Loucy (cell line): ENCODE data around the gene SMAD3.

Source experiments
- H2AFZ ChIP-seq: fragments of 200-600 bp; sonication (generic); 2 replicates; pipeline ENCODE4 v1.6.0; 2016; ENCODE audit warnings: antibody characterized with exemption, mild to moderate bottlenecking, low read length, moderate library complexity
- H3F3A ChIP-seq: fragments of 200-600 bp; 2 replicates; pipeline ENCODE4 v1.6.0; 2016; ENCODE audit warnings: antibody characterized with exemption, low read depth, mild to moderate bottlenecking
- H3K27me3 ChIP-seq: fragments of 200-600 bp; sonication (generic); 2 replicates; pipeline ENCODE4 v1.6.1; 2014; ENCODE audit warnings: low read length, mild to moderate bottlenecking; ENCODE audit not compliant: insufficient read depth, poor library complexity, severe bottlenecking
- H3K36me3 ChIP-seq: fragments of 200-600 bp; sonication (generic); 2 replicates; pipeline ENCODE4 v1.6.1; 2016; ENCODE audit warnings: low read length; ENCODE audit not compliant: insufficient read depth
- H3K4me1 ChIP-seq: fragments of 200-600 bp; sonication (generic); 2 replicates; pipeline ENCODE4 v1.5.1; 2014; ENCODE audit warnings: low read length, mild to moderate bottlenecking; ENCODE audit not compliant: insufficient read depth, poor library complexity, severe bottlenecking
- H3K4me2 ChIP-seq: fragments of 200-600 bp; sonication (generic); 2 replicates; pipeline ENCODE4 v1.6.0; 2014; ENCODE audit warnings: antibody characterized with exemption, low read length, low read depth, mild to moderate bottlenecking; ENCODE audit not compliant: poor library complexity, severe bottlenecking
- H3K4me3 ChIP-seq: fragments of 200-600 bp; sonication (generic); 2 replicates; pipeline ENCODE4 v1.5.1; 2014; ENCODE audit warnings: low read length, mild to moderate bottlenecking, mixed read lengths; ENCODE audit not compliant: poor library complexity, severe bottlenecking
- H3K79me2 ChIP-seq: fragments of 200-600 bp; sonication (generic); 2 replicates; pipeline ENCODE4 v1.6.1; 2014; ENCODE audit warnings: low read length; ENCODE audit not compliant: insufficient read depth
- H3K9ac ChIP-seq: fragments of 200-600 bp; sonication (generic); 2 replicates; pipeline ENCODE4 v1.6.0; 2014; ENCODE audit warnings: mild to moderate bottlenecking, low read depth, low read length, moderate library complexity; ENCODE audit not compliant: poor library complexity, severe bottlenecking
- H3K9me2 ChIP-seq: fragments of 200-600 bp; sonication (generic); replicated peaks from 2 replicates; pipeline ENCODE4 v1.6.1; 2016; ENCODE audit warnings: low read depth, low read length, mixed read lengths
- H3K9me3 ChIP-seq: fragments of 200-600 bp; sonication (generic); 2 replicates; pipeline ENCODE4 v1.6.1; 2014; ENCODE audit warnings: mild to moderate bottlenecking, antibody characterized with exemption, low read length, low read depth; ENCODE audit not compliant: insufficient read depth
- H4K20me1 ChIP-seq: fragments of 200-600 bp; sonication (generic); 2 replicates; pipeline ENCODE4 v1.6.0; 2014; ENCODE audit warnings: antibody characterized with exemption, low read length, mild to moderate bottlenecking; ENCODE audit not compliant: insufficient read depth, poor library complexity, severe bottlenecking
- EZH2phosphoT487 ChIP-seq: fragments of 200-600 bp; IDR thresholded peaks from 2 replicates; pipeline ENCODE4 v1.6.1; 2018; ENCODE audit warnings: antibody characterized with exemption, mild to moderate bottlenecking, moderate library complexity, borderline replicate concordance
- TF ChIP-seq, protein P1 (sequence below): fragments of 200-600 bp; sonication (generic); conservative IDR thresholded peaks from 2 replicates; pipeline ENCODE4 v1.5.1; 2014; ENCODE audit warnings: mild to moderate bottlenecking, antibody characterized with exemption, low read length

The SMAD3 gene

DNA sequence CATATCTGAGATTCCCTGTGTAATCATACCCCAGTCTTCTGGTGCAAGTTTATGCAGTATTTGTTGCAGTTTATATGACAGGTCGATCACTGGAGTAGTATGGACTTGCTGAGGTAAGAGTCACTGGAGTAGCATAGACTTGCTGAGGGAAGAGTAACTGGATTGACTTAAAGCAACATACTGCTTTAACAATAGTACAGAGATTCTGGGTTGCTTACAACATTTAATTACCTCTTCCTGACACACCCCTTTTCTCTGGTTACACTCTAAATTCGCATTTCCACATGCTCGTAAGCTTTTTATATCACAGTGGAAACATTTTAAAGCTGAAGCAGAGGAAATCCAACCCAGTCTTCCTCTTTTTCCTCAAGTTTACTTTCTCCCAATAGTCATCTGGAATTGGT is 177.3 kb downstream of the SMAD3 start:
- Histone ChIP-seq H3K9ac (peak overlapping the region; percentile 13), H3K4me2 (peak overlapping the region; percentile 66)
- TF ChIP-seq, protein P1, sequence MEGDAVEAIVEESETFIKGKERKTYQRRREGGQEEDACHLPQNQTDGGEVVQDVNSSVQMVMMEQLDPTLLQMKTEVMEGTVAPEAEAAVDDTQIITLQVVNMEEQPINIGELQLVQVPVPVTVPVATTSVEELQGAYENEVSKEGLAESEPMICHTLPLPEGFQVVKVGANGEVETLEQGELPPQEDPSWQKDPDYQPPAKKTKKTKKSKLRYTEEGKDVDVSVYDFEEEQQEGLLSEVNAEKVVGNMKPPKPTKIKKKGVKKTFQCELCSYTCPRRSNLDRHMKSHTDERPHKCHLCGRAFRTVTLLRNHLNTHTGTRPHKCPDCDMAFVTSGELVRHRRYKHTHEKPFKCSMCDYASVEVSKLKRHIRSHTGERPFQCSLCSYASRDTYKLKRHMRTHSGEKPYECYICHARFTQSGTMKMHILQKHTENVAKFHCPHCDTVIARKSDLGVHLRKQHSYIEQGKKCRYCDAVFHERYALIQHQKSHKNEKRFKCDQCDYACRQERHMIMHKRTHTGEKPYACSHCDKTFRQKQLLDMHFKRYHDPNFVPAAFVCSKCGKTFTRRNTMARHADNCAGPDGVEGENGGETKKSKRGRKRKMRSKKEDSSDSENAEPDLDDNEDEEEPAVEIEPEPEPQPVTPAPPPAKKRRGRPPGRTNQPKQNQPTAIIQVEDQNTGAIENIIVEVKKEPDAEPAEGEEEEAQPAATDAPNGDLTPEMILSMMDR, result no peak
- TF ChIP-seq EZH2phosphoT487, result no peak

More for the DNA sequence above, 177.3 kb downstream of the SMAD3 start:
- peak overlapping the region; percentile 46 for H3K4me3 ChIP-seq
- no peaks in the 10 kb centered on the region for H3K9me2 ChIP-seq
- H3F3A ChIP-seq, result no peaks in the 10 kb centered on the region
- no peaks in the 10 kb centered on the region for H3K27me3 ChIP-seq
- peaks cover 90% of the 10 kb centered on the region for H3K79me2 ChIP-seq
- H2AFZ ChIP-seq, result no peak overlapping the region
- no peaks in the 10 kb centered on the region for H3K36me3 ChIP-seq
- H4K20me1 ChIP-seq, result peaks cover 5% of the 10 kb centered on the region
- no peaks in the 10 kb centered on the region for H3K9me3 ChIP-seq
- H3K4me1 ChIP-seq, result peaks cover 40% of the 10 kb centered on the region
